NCI-H510A treated with DMSO at 0.1 percent for 48 hours (cell line): ENCODE measurements around the gene CST1.
"Not testable (repeated sequence)": the region's sequence is repeated elsewhere in the genome, so short reads cannot be mapped to it uniquely, and the experiment has no call there.

Source experiments
- DNase-seq: peaks from one replicate; lab custom pipeline; 2025; lab: John Stamatoyannopoulos, UW

Gene CST1, protein sequence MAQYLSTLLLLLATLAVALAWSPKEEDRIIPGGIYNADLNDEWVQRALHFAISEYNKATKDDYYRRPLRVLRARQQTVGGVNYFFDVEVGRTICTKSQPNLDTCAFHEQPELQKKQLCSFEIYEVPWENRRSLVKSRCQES

DNA sequence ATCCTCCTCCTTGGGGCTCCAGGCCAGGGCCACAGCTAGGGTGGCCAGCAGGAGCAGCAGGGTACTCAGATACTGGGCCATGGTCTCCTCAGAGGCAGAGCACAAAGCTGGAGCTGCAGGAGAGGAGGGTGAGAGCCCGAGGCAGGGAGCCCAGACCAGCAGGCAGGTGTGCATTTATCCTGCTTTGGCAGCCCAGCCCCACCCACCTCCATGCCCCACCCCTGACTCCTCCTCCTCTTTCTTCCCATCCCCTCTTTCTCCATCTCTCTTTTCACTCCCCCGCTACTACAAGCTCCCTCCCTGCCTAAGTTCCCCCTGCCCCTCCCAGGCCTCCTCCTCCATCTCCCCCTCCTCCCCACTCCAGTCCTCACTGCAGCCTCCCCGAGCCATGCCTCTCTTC is at the start of gene CST1:
CST1 (minus strand) TSS at position 150 of the 400 bp plus-strand sequence; CDS start at position 81, 69 bp downstream.
- not testable (repeated sequence) for DNase-seq

DNA sequence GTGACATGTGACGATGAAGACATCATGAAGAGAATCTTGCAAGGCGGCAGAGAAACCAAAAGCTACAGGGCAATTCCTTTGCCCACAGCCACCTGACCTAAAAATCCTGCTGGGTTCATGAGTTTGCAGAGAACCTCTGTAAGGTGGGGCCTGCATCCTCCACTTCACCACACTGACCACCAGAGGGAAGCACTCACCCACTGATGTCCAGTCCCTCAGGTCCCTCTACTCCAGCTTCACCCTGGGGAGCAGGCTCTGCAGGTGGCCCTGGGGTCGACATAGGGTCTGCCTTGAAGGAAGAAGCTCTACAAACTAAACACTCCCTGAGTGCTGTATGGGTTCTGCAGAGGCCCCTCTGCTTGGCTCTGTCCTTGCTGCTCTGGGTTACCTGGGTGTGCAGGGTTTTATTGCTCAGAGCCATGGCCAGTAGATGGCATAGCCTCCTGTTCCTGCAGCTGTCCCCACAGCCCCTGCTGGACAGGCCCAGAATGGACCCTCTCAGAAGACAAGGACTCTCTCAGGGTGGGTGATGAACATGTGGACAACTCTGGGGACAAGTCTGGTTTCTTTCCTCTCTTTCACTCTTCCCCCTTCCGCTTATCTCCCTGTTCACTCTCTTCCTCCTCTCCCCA is 48.6 kb upstream of the CST1 start:
- DNase-seq = not testable (repeated sequence)

DNA sequence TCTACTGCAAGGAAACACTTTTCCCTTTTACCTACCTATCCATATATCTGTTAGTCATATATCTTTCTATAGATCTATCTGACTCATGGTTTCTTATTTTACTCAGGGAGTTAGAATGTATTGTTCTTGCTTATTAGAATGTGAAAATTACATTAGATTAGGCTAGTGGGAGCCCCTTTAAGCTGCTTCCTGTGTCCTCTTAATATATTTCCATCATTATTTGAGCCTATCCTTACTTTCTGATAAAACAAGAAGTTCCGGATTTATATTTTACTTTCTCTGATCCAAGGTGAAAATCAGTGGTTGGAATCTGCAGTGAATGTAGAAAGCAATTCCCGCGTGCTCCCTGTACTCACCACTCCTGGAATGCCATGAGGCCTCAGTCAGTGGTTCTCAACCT is 44.8 kb upstream of the CST1 start:
- DNase-seq = no peak

DNA sequence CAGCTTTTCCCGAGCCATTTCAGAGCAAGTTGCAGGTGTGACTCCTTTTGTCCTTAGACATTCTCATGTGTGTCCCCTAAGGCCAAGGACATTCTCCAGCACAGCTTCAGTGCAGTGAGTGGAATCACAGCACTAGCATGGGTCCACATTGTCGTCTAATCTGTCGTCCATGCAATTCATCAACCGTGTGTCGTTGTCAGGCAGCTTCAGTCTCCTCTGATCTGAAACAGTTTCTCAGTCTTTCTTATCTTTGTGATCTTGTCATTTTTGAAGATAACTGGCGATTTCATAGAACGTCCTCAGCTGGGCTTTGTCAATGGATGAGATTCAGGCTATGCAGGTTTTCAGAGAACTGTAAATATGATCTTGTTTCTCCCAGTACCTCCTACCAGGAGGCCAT is 44.1 kb upstream of the CST1 start:
- no peak for DNase-seq

DNA sequence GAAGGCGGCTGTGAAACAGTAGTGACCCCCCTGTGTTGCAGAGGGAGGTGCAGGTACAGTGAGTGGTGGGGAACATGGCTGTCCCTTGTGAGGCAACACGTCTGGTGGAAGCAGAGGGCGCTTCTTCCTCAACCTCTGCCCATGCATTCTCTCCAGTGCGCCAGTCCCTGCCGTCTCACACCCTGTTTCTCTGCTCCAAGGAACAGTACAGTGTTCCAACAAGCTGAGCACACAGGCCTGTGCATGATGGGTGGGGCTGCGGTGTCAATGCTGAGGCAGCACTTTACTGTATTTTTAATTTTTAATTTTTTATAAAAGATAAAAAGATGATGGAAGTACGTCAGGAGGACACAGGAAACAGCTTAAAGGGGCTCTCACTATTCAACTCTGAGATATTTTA is 43.3 kb upstream of the CST1 start:
- DNase-seq = no peak

DNA sequence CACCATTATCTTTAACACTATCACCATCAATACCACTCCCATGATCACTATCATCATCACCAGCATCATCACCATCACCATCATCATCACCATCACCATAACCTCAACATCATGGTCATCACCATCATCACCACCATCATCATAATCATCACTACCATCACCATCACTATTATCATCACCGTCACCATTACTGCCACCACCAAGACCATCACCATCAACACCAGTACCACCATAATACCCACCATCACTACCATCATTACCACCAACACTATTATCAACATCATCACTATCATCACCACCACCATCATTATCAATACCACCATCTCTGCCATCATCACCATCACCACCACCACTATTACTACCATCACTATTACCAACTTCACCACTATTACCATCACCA is 32.7 kb upstream of the CST1 start:
- DNase-seq = no peak

DNA sequence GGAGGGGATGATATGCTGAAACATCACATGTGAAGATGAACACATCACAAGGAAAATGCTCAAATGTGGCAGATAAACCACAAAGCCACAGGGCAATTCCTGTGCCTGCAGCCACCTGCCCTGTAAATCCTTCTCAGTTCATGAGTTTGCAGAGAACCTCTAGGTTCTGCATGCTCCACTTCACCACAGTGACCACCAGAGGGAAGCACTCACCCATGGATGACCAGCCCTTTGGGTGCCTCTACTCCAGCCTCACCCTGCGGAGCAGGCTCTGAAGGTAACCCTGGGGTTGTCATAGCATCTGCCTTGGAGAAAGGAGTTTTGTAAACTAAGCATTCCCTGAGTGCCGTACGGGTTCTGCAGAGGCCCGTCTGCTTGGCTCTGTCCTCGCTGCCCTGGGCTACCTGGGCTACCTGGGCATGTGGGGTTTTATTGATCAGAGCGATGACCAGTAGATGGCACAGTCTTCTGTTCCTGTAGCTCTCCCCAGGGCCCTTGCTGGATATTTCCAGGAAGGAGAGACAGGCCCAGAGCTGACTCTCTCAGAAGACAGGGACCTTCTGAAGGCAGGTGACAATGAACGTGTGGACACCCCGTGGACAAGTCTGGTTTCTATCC is 31.7 kb upstream of the CST1 start:
- no peak for DNase-seq

DNA sequence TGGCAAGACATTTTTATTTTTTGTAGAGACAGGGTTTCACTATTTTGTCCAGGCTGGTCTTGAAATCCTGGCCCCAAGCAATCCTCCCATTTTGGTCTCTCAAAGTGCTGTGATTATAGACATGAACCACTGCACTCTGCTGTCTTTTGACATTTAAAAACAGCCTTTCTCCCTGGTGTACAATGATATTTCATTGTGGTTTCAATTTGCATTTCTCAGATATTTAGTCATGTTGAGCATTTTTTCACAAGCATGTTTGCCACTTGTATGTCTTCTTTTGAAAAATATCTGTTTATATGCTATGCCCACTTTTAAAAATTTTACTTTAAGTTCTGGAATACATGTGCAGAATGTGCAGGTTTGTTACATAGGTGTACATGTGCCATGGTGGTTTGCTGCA is 27.9 kb upstream of the CST1 start:
- not testable (repeated sequence) for DNase-seq

DNA sequence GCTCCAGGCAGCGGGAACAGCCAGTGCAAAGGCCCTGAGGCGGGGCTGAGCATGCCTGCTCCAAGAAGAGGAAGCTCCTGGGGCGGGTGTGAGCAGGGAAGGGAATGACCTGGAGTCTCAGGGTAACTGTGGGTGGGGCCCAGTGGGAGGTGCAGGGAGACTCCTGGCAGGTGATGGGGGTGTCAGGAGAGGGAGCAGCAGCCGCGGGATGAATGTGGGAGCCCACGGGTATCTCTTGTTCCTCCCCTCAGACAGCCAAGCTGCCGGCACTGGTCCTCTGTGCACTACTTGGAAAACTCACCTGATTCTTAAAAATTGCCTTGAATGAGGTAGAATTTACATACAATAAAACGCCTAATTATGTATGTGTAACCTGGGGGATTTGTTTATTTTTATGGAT is 26.6 kb upstream of the CST1 start:
- DNase-seq = not testable (repeated sequence)

DNA sequence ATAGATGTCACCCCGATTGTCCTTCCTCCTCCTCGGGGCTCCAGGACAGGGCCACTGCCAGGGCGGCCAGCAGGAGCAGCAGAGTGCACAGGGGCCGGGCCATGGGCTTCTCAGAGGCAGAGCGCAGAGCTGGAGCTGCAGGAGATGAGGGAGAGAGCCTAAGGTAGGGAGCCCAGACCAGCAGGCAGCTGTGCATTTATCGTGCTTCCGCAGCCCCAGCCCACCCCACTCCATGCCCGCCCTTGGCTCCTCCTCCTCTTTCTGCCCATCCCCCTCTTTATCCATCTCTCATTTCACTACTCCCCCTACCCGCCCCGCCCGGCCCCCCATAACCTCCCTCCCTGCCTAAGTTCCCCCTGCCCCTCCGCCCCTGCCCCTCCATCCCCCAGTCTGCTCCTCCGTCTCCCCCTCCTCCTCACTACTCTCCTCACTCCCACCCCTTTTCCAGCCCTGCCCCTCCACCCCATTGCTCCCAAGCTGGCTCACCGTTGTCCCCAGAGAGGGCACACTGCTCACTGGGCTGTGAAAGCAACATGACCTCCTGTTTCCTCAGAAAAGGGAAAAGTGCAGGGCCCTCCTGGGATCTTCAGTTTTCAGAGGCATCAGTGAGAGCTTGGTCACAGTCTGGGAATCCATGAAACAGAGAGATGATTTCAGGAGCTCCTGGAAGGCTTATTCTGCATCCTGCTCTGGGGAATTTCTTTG is 25.5 kb upstream of the CST1 start:
- DNase-seq = no peak

DNA sequence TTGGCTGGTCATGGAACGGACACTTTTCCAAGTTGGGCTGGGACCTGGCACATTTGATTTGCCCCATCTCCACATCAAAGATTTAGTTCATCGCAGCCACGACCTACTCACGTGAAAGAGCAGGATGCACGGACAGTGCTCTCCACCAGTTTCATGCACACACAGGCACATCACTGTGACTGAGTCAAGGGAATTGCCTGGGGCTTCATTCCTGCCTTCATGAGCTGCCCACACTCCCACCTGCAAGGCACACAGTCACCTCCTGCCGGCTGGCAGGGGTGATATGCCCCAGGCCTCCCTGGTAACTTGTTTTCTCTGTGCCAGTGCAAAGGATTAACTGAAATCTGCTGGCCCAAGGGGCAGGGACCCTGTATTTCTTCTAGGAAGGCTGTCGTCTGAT is 23.3 kb upstream of the CST1 start:
- DNase-seq = no peak

DNA sequence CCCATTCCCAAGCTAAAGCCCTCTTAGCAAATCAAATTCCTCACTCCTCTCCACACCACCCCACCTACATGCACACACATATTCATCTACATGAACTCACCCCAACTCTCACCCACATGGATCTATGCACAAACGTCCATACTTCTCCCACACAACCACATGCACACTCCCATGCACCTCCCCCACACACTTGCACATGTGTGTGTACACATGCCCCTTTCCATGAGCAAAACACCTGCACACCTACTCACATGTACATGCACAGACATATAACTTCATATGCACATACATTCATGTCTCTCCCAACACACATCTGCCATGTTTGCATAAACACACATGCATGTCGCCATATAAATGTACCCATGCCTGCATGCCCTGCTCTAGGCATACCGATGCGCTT is 22.8 kb upstream of the CST1 start:
- DNase-seq = no peak

DNA sequence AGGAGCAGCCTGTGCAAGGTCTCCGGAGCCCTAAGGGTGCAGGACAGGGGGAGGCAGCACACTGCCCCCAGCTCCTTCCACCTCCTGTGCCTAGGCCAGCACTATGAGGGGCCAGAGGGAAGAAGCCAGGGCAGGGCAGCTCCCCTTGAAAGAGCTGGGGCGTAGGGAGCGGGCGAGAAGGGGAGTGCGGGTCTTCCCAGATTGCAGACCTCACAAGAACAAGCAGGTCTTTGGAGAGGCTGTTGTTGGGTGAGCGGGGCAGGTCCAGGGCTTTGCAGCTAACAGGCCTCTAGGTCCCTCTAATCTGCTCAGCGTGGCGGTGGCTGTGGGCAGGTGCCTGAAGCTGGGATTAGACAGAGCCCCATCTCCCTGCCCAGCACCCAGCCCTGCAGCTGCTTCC is 22.4 kb upstream of the CST1 start:
- DNase-seq = no peak

DNA sequence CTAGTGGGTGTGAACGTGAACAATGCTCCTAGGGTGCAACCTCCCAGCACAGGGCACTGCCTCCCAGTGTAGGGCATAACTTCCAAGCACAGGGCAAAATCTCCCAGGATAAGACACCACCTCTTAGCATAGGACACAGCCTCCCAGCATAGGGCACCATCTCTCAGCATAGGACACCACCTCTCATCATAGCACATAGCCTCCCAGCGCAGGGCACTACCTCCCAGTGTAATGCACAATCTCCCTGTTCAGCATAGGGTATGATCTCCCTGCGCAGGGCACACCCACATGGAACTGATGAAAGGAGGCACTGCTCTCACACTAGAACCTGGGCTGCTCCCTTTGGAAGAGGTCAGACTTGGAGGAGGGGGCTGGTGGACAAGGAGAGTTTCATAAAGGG is 21.3 kb upstream of the CST1 start:
- DNase-seq = no peak

DNA sequence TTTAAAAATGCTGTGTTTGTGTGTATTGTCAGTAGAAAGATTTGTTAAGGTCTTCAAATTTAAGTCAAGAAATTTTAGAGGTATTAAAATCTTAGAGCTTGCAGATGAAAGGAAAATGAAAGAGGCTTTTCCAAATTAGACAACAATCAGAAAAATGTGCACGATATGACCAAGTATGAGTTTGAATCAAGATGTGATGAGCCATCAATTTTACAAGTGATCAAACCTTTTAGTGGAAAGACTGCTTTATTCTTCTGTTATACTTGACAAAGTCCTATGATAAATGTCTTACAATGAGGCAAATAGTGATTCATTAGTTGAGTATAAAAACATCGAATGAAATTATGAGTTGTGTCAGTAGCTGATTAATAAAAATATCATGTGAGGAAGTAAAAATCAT is 19.6 kb upstream of the CST1 start:
- no peak for DNase-seq

DNA sequence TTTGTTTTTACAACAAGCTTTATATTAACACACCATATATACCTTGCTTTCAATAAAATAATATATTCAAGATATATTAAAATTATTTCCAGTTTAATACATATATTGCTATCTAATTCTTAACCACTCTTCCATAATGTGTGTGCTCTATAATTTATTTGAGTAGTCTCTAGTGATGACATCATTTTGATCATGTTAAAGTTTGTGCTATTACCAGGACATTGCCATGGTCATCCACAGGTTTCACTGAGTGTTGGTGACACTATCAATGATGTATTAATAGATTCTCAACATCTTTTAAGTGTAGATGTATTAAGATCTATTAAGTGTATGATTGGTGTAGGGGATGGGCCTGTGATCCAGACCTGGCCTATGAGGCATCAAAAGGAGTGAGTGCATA is 17.8 kb upstream of the CST1 start:
- DNase-seq = not testable (repeated sequence)

DNA sequence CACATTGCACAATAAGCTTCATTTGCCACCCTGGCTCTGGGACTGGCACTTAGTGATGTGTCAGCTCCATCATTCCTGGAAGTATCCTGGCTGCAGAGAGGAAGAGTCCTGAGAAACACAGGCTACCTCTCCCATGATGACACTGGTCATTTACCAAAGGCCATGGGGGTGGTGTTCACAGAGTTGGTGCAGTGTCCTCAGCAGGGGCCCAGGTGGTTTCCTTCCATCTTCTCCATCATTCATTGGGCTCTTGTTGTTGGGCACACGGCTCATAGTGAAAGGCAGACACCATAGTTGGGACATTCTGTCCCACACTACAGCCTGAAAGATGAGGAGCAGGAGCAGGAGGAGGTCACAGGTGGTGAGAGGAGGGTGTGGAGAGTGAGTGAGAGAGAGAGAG is 15.8 kb upstream of the CST1 start:
- DNase-seq = no peak

DNA sequence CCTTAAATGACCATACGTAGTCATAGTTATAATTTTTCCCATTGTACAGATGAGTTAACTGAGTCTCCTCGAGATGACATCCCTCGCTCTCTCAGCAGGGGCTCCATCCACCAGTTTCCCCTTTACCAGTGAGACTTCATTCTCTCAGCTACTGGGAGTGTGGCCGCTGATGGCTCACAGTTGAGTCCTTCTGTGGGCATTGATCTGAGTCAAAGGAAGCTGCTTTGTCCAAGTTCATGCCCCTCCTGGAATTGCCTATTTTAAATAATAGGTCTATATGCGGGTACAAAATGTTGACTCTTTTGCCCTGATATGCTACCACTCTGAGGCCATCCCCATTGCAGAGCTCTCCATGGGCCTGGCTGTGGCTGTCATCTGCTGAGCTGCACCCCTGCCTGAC is 14.8 kb upstream of the CST1 start:
- no peak for DNase-seq

DNA sequence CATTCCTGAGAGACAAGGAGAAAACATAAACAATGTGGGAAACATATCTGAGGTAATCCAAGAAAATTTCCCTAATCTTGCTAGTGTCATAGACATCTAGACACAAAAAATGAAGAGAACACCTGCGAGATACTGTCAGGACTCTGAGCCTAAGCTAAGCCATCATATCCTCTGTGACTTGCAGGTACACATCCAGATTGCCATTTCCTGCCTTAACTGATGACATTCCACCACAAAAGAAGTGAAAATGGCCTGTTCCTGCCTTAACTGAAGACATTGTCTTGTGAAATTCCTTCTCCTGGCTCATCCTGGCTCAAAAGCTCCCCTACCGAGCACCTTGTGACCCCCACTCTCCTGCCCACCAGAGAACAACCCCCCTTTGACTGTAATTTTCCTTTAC is 13.9 kb upstream of the CST1 start:
- not testable (repeated sequence) for DNase-seq

DNA sequence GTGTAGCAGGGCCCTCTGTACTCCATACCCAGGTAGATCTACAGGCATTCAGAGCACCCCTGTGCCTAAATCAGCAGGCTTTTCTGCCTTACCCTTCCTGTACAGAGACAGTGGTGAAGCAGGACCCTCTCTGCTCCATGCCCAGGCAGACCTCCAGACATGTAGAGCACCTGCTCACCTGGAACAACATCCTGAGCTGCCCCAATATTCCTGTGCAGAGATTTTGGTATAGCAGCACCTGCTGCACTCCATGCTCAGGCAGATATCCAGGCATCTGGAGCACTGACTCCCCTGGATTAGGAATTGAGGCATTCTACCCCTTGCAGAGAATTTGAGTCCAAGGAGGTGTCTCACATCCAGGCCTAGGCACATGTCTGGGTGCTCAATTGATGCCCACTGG is 12.6 kb upstream of the CST1 start:
- no peak for DNase-seq

DNA sequence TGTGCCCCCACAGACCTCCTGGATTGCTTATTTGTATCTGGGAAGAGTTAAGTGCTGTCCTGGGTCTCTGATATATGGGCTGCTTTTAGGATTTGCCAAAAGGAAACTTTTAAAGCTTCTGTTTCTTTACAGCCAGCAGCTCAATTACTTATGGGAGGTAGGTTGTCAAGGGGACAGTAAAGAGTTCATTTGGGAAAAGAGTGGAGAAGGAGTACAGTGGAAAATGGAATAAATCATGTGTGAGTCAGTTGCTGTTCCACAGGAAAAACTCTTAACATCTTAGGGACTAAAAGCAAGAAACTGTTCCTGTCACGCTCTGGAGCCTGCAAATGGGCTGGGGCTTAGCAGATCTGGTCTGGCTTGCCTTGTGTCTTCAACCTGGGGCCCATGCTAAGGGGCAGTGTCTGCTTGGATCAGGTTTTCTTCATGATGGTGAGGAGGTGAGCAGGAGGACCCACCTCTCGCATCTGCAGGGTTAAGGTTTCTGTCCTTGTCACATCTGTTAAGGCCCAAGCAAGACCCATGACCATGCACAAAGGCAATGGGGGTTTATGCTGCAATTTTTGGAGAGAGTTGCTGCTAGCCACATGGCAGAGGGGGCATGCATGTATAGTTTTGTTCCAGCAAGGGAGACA is 8.7 kb upstream of the CST1 start:
- DNase-seq = no peak

DNA sequence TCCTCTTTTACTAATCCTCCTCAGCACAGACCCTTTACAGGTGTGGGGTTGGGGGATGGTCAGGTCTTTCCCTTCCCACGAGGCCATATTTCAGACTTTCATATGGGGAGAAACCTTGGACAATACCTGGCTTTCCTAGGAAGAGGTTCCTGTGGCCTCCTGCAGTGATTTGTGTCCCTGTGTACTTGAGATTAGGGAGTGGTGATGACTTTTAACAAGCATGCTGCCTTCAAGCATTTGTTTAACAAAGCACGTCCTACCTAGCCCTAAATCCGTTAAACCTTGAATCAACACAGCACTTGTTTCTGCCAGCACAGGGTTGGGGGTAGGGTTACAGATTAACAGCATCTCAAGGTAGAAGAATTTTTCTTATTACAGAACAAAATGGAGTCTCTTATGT is 6.1 kb upstream of the CST1 start:
- DNase-seq = not testable (repeated sequence)

DNA sequence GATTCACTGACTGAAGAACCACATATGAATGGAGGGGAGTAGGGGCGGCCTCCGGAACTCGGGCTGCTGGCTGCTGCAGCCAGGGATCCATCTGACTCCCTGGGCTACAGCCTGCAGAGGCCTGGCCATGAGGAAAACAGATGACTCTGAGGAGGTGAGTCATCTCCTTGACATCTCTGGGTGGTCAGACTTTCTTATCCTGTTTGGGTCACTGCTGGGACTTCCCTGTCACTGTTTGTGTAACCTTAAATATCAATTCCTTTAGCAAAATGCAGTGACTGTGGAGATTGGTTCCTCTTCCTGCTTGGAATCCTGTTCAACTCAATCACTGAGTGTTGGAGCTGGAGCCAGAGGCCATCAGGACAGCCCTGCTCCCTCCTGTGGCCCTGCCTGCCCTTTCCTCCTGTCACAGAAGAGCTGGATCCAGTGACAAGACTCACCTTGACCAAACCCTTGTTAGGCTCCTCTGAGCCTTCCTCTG is 4.4 kb upstream of the CST1 start:
- not testable (repeated sequence) for DNase-seq
